Natural killer cell (primary cell): ENCODE data around the gene RNF144B. TPM values are rescaled to one million over a fixed set of nuclear protein-coding genes. Genes with fewer than 3 reads are reported as not detected.

Experiments used
- ATAC-seq, 3 donors: fragments of 150-1000 bp in 2 of 3; fragments of 200-7000 bp in 1 of 3; cut with Tn5 transposase; 1 replicate in 1 of 3; 2 replicates in 2 of 3; pipeline ENCODE4 v1.10.0; 2021; ENCODE audit warnings: mild to moderate bottlenecking in 2 of 3, moderate library complexity in 2 of 3
- DNase-seq, 2 donors: peaks; one replicate each; pipeline versions ENCODE4 v3.0.0 to v3.0.0-alpha.2; 2013 to 2021; ENCODE audit warnings: mixed read lengths in 1 of 2
- H3K27ac ChIP-seq: one replicate; pipeline ENCODE4 v1.5.1; 2013; ENCODE audit warnings: mild to moderate bottlenecking, low read length
- H3K27me3 ChIP-seq: one replicate; pipeline ENCODE4 v1.6.1; 2013; ENCODE audit warnings: low read length; ENCODE audit not compliant: control insufficient read depth, insufficient read depth
- H3K36me3 ChIP-seq: one replicate; pipeline ENCODE4 v1.6.1; 2013; ENCODE audit warnings: low read length; ENCODE audit not compliant: control insufficient read depth, insufficient read depth
- H3K4me1 ChIP-seq: one replicate; pipeline ENCODE4 v1.6.1; 2013; ENCODE audit warnings: low read length; ENCODE audit not compliant: control insufficient read depth, insufficient read depth
- H3K4me3 ChIP-seq: one replicate; pipeline ENCODE4 v1.5.1; 2013; ENCODE audit warnings: low read length
- H3K9me3 ChIP-seq: one replicate; pipeline ENCODE4 v1.6.1; 2013; ENCODE audit warnings: low read length; ENCODE audit not compliant: control insufficient read depth, insufficient read depth
- H3K27ac Mint-ChIP-seq, 2 donors: one replicate each; pipeline ENCODE4 v1.8.0; 2022; ENCODE audit warnings: mild to moderate bottlenecking in 2 of 2, mixed read lengths in 2 of 2, moderate library complexity in 1 of 2
- H3K27me3 Mint-ChIP-seq, 2 donors: one replicate each; pipeline ENCODE4 v1.8.0; 2022; ENCODE audit warnings: low read depth in 2 of 2, mixed read lengths in 2 of 2
- H3K36me3 Mint-ChIP-seq: one replicate; pipeline ENCODE4 v1.8.0; 2022; ENCODE audit warnings: mixed read lengths
- H3K4me1 Mint-ChIP-seq, 2 donors: one replicate each; pipeline ENCODE4 v1.8.0; 2022; ENCODE audit warnings: mixed read lengths in 2 of 2
- H3K4me3 Mint-ChIP-seq: one replicate; pipeline ENCODE4 v1.8.0; 2022; ENCODE audit warnings: mild to moderate bottlenecking, moderate library complexity, mixed read lengths
- H3K9me3 Mint-ChIP-seq, 2 donors: one replicate each; pipeline ENCODE4 v1.8.0; 2022; ENCODE audit warnings: mixed read lengths in 2 of 2
- WGBS: methylation state at CpG from one replicate; pipeline ENCODE4 v1.1.7; 2013; ENCODE audit warnings: missing lambda C conversion rate; ENCODE audit not compliant: insufficient coverage; 5-methylcytosine and 5-hydroxymethylcytosine counted together
- intact Hi-C: fragments of 100-400 bp; cut with micrococcal nuclease; formaldehyde crosslinking; loops from one replicate; pipeline ENCODE4 v1.14.2; 2022
- total RNA-seq, 4 donors: library from RNA; stranded (reverse); fragments of 120-200 nt in 1 of 4; gene quantifications; one replicate each; pipeline versions ENCODE4 v1.2.3 to v1.2.4, GENCODE V29; 2013 to 2022
- TF ChIP-seq, protein P1 (sequence below): fragments of 200-600 bp; IDR thresholded peaks from one replicate; pipeline ENCODE4 v1.8.0; 2022; ENCODE audit warnings: antibody characterized with exemption

Gene RNF144B
- total RNA-seq, 3 donors from 2014 or later (not counting 1 experiment from before 2014, with no cell fraction given): 3.3 to 10.5 (median 5.2) TPM

GRCh38 chr6:18425218-18425617, 38.1 kb downstream of the RNF144B start:
- 91% methylated on average over 2 of the region's 2 CpGs for WGBS
- TF ChIP-seq, protein P1, sequence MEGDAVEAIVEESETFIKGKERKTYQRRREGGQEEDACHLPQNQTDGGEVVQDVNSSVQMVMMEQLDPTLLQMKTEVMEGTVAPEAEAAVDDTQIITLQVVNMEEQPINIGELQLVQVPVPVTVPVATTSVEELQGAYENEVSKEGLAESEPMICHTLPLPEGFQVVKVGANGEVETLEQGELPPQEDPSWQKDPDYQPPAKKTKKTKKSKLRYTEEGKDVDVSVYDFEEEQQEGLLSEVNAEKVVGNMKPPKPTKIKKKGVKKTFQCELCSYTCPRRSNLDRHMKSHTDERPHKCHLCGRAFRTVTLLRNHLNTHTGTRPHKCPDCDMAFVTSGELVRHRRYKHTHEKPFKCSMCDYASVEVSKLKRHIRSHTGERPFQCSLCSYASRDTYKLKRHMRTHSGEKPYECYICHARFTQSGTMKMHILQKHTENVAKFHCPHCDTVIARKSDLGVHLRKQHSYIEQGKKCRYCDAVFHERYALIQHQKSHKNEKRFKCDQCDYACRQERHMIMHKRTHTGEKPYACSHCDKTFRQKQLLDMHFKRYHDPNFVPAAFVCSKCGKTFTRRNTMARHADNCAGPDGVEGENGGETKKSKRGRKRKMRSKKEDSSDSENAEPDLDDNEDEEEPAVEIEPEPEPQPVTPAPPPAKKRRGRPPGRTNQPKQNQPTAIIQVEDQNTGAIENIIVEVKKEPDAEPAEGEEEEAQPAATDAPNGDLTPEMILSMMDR: no peak
- no peaks in the 10 kb centered on the region for H3K9me3 ChIP-seq
- H3K4me3 ChIP-seq: no peak overlapping the region
- H3K4me3 Mint-ChIP-seq: no peak overlapping the region
- H3K36me3 Mint-ChIP-seq: no peaks in the 10 kb centered on the region
- H3K27ac ChIP-seq: no peak overlapping the region
- no peaks in the 10 kb centered on the region for H3K27me3 Mint-ChIP-seq
- H3K27me3 ChIP-seq: no peaks in the 10 kb centered on the region
- H3K9me3 Mint-ChIP-seq: no peaks in the 10 kb centered on the region
- H3K4me1 ChIP-seq: no peaks in the 10 kb centered on the region
- no peaks in the 10 kb centered on the region for H3K4me1 Mint-ChIP-seq
- ATAC-seq (no peak), DNase-seq (no peak)
- no peak overlapping the region for H3K27ac Mint-ChIP-seq
- intact Hi-C loops: no loop called here
- no peaks in the 10 kb centered on the region for H3K36me3 ChIP-seq

GRCh38 chr6:18427296-18427695, 40.1 kb downstream of the RNF144B start:
- Mint-ChIP-seq H3K4me1 (no peaks in the 10 kb centered on the region), H3K27ac (no peak overlapping the region), H3K27me3 (no peaks in the 10 kb centered on the region), H3K9me3 (no peaks in the 10 kb centered on the region), H3K36me3 (no peaks in the 10 kb centered on the region), H3K4me3 (no peak overlapping the region)
- intact Hi-C loops: no loop called here
- 78% methylated on average over 1 of the region's 2 CpGs for WGBS
- Histone ChIP-seq H3K4me3 (no peak overlapping the region), H3K27me3 (no peaks in the 10 kb centered on the region), H3K9me3 (no peaks in the 10 kb centered on the region), H3K27ac (no peak overlapping the region), H3K4me1 (no peaks in the 10 kb centered on the region), H3K36me3 (no peaks in the 10 kb centered on the region)
- TF ChIP-seq, protein P1: no peak
- DNase-seq (no peak), ATAC-seq (no peak)

DNA sequence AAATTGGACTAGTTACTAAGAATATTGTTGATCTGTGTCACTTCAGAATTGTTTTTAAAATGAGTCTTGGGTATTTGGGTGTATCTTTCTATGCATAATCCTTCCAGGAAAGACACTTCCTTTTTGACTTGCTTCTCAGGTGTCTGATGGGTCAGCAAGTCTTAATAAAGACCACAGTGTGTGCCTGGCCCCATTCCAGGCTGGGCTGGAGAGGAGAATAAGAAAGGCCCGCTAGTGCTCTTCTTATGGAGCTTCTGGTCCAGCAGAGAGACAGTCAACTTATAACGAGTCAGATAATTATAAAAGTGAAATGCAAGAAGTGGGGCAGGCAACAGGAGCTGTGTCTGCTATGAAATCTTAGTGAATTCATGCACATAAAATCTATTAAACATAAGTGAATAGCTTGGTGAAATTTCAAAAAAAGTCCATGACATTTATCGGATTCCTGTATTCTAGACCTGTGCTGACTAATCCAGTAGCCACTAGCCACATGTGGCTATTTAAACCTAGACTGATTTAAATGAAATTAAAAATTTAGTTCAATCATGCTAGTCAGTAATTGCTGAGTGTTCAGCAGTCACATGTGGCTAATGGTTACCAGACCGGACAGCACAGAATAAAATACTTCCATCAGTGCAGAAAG, 42.6 kb downstream of the RNF144B start:
- no peaks in the 10 kb centered on the region for H3K36me3 Mint-ChIP-seq
- TF ChIP-seq, protein P1: no peak
- no peak for DNase-seq
- H3K9me3 Mint-ChIP-seq: no peaks in the 10 kb centered on the region
- Histone ChIP-seq H3K27me3 (no peaks in the 10 kb centered on the region), H3K4me1 (no peaks in the 10 kb centered on the region), H3K27ac (no peak overlapping the region), H3K36me3 (no peaks in the 10 kb centered on the region), H3K9me3 (no peaks in the 10 kb centered on the region), H3K4me3 (no peak overlapping the region)
- WGBS: 89% methylated on average over 4 of the region's 4 CpGs
- H3K27ac Mint-ChIP-seq: no peak overlapping the region
- no peaks in the 10 kb centered on the region for H3K4me1 Mint-ChIP-seq
- no peak overlapping the region for H3K4me3 Mint-ChIP-seq
- H3K27me3 Mint-ChIP-seq: no peaks in the 10 kb centered on the region
- intact Hi-C loops: no loop called here
- no peak for ATAC-seq

DNA sequence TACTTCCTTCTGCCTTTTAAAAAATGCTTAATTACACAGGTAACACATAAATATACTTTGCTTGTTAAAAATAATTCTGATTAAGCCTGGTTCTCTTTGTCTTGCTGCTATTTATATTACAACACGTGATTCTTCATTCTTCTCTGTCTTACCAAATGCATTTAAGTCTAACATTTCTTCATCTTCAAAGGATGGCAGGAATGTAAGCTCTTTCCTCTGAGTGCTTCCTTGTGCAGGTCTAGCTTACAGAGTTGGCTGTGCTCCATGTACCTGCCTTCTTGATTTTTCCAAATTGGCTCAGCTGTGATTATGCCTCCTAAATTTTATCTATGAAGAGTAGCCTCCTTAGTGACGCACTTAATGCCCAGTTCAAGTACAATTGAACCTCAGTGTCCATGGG, 44.4 kb downstream of the RNF144B start:
- no peak overlapping the region for H3K27ac Mint-ChIP-seq
- no peaks in the 10 kb centered on the region for H3K27me3 ChIP-seq
- no peak overlapping the region for H3K4me3 ChIP-seq
- WGBS: 77% methylated on average over 2 of the region's 2 CpGs
- no peaks in the 10 kb centered on the region for H3K27me3 Mint-ChIP-seq
- H3K4me1 Mint-ChIP-seq: no peaks in the 10 kb centered on the region
- ATAC-seq (no peak), DNase-seq (no peak)
- H3K4me3 Mint-ChIP-seq: no peak overlapping the region
- TF ChIP-seq, protein P1: no peak
- no peaks in the 10 kb centered on the region for H3K9me3 Mint-ChIP-seq
- H3K27ac ChIP-seq: no peak overlapping the region
- no peaks in the 10 kb centered on the region for H3K9me3 ChIP-seq
- intact Hi-C loops: no loop called here
- H3K4me1 ChIP-seq: no peaks in the 10 kb centered on the region
- no peaks in the 10 kb centered on the region for H3K36me3 ChIP-seq
- no peaks in the 10 kb centered on the region for H3K36me3 Mint-ChIP-seq
